Activated CD8-positive, alpha-beta T cell treated with anti-CD3 and anti-CD28 coated beads, Interleukin-2, amount 10 ng/mL, durations not matched to agents 7 days and 5 days (primary cell): Measurements from ENCODE around the gene CRIP2. TPM values are rescaled to one million over a fixed set of nuclear protein-coding genes. Genes with fewer than 3 reads are reported as not detected.
A peak's percentile ranks its signal among the peaks of the same experiment; 100 is the strongest.

Experiments used
- ATAC-seq: fragments of 150-1000 bp; cut with Tn5 transposase; one replicate; pipeline ENCODE4 v1.10.0; 2021; ENCODE audit warnings: moderate library complexity
- CTCF ChIA-PET: fragments of 350-600 bp; sonication (Branson Sonifier 250); formaldehyde crosslinking; loops from one replicate; lab custom pipeline; 2021; ENCODE audit warnings: antibody characterized with exemption; lab: Charles Lee
- POLR2A ChIA-PET: fragments of 350-600 bp; sonication (Branson Sonifier 250); formaldehyde crosslinking; loops from one replicate; lab custom pipeline; 2021; ENCODE audit warnings: antibody characterized with exemption; lab: Charles Lee
- DNase-seq: peaks from one replicate; pipeline ENCODE4 v3.0.0-alpha.2; 2020
- H3K27ac Mint-ChIP-seq: one replicate; pipeline ENCODE4 v1.8.0; 2021; ENCODE audit warnings: mild to moderate bottlenecking, mixed read lengths
- H3K27me3 Mint-ChIP-seq: one replicate; pipeline ENCODE4 v1.8.0; 2021; ENCODE audit warnings: low read depth, mixed read lengths
- H3K36me3 Mint-ChIP-seq: one replicate; pipeline ENCODE4 v1.8.0; 2021; ENCODE audit warnings: low read depth, mixed read lengths
- H3K4me1 Mint-ChIP-seq: one replicate; pipeline ENCODE4 v1.8.0; 2021; ENCODE audit warnings: low read depth, mixed read lengths
- H3K4me3 Mint-ChIP-seq: one replicate; pipeline ENCODE4 v1.8.0; 2021; ENCODE audit warnings: mild to moderate bottlenecking, mixed read lengths
- H3K9me3 Mint-ChIP-seq: one replicate; pipeline ENCODE4 v1.8.0; 2022; ENCODE audit warnings: mixed read lengths; ENCODE audit not compliant: insufficient read depth
- total RNA-seq, 2 experiments: library from RNA; stranded (reverse); gene quantifications; one replicate each; pipeline ENCODE4 v1.2.3, GENCODE V29; 2021

The CRIP2 gene
- total RNA-seq, 2 experiments from 2014 or later = 0.21 to 0.31 TPM

DNA sequence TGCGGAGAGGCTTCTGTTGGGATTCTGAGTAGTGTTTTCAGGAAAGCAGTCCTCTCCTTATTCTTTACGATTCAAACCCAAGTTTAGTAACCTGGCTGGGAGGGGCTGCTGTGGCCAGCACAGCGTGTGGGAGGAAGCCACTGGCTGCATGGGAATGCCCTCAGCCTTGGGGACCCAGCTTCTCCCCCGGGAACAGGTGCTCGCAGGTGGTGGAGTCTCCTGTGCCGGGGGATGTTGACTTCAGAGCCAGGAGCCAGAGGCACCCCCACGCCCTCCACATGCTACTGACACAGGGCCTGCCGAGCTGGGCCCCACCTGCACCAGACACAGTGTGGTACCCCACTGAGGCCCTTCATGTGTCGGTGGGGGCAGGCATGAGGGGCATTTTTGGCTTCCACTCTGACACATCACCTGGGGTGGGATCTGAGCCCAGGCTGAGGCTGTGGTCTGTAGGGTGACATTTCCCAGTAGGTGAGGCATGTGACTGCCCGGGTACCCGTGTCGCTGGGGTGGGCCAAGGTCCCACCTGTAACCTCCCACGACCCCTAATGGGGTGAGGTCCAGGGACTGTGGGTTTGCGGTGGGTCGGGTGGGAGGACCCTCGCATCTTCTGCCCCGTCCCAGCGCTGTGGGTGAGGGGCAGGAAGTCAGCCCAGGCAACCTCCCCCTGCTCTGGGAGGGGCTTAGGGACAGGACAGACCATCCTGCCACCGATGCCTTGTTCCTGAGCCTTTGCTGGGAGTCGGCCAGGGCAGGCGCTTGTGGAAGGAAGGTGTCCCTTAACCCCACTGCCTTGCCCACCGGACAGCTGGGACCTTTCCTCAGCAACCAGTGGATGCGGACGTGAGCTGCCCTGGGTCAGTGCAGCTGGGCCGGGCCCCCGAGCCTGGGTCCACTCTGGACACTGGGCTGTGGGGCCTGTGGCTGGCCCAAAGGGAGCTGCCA is 28.4 kb upstream of the CRIP2 start:
- Mint-ChIP-seq H3K4me1 (no peaks in the 10 kb centered on the region), H3K27ac (no peak overlapping the region), H3K27me3 (no peaks in the 10 kb centered on the region), H3K36me3 (peaks cover 18% of the 10 kb centered on the region), H3K9me3 (no peaks in the 10 kb centered on the region), H3K4me3 (no peak overlapping the region)
- CTCF ChIA-PET = no interaction called here
- POLR2A ChIA-PET = no interaction called here
- ATAC-seq (no peak), DNase-seq (no peak)

DNA sequence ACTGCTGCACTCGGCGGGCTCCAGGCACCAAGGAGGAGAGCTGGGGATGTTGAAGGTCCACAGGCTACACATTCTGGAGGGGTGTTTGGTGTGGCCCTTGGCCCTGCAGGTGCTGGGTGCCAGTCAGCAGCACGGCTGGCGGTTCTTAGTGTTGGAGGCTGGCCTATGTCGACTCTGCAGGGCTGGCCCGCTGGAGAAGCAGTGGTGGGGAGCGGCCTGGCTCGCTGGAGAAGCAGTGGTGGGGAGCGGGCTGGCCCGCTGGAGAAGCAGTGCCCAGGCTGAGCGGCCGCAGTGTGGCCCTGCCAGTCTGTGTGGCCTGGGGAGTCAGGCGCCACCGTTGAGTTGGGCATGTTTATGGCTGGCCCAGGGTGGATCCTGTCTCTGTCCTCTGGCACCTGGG is 27.6 kb upstream of the CRIP2 start:
- H3K27ac Mint-ChIP-seq = no peak overlapping the region
- DNase-seq (no peak), ATAC-seq (no peak)
- no peaks in the 10 kb centered on the region for H3K27me3 Mint-ChIP-seq
- CTCF ChIA-PET = no interaction called here
- POLR2A ChIA-PET = interaction anchor here (1.4 kb wide), 1 partner anchor 8 kb away, joined by 3 read pairs; no protein-coding TSS in a partner anchor
- no peak overlapping the region for H3K4me3 Mint-ChIP-seq
- H3K4me1 Mint-ChIP-seq = no peaks in the 10 kb centered on the region
- H3K36me3 Mint-ChIP-seq = peaks cover 17% of the 10 kb centered on the region
- H3K9me3 Mint-ChIP-seq = no peaks in the 10 kb centered on the region

DNA sequence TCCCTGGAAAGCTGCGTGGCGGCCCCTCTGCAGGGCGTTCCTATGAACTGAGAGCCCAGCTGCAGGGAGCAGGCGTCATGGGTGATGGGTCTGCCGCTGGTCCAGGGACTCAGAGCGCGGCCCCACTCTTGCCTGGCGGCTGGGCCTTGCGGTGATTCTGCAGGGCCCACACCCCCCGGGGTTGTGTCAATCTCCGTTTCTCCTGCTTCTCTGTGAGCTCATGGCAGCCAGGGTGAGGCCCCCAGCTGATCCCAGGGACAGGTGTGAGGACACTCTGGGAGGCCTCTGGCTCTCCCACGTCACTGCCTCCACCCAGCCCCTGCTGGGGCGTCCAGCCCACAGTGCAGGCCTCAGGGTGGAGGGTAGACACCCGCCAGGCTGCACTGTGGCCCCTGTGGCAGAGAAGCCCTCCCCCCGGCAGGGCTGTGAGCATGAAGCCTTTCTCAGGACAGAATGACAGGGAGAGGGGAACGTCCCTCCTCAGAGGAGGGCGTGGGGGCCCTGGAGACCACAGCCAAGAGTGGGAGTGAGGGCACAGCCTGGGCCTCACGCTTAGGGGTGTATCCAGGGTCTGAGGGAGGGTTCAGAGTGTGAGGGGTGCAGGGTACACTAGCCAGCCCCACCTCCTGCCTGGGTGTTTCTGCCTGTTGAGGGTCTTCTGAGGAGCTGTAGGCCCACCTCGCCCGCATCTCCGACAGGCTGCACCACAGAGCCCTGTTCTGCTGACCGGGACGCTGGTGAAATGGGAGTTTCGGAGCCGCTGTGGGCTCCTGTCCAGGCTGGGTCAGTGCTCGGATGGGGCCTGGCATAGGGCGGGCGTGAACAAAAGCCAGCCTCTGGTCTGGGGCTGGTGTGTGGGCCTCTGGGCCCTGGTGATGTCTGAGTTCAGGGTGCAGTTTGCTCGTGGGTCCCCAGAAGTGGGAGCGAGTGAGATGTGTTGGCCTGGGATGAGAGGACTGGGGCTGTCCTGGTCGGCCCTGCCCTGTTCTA is 26.7 kb upstream of the CRIP2 start:
- no peaks in the 10 kb centered on the region for H3K27me3 Mint-ChIP-seq
- H3K36me3 Mint-ChIP-seq = peaks cover 12% of the 10 kb centered on the region
- H3K4me1 Mint-ChIP-seq = no peaks in the 10 kb centered on the region
- no peak overlapping the region for H3K27ac Mint-ChIP-seq
- no peaks in the 10 kb centered on the region for H3K9me3 Mint-ChIP-seq
- DNase-seq (no peak), ATAC-seq (peak; percentile 8)
- CTCF ChIA-PET = interaction anchor here (0.9 to 1.9 kb wide), 6 partner anchors 27 to 80 kb away, joined by 3 to 15 read pairs (median 4); no protein-coding TSS in a partner anchor
- POLR2A ChIA-PET = interaction anchor here (1.4 kb wide), 1 partner anchor 9 kb away, joined by 3 read pairs; no protein-coding TSS in a partner anchor
- no peak overlapping the region for H3K4me3 Mint-ChIP-seq

GRCh38 chr14:105448706-105449111 is 25.9 kb upstream of the CRIP2 start:
- Mint-ChIP-seq H3K27me3 (no peaks in the 10 kb centered on the region), H3K27ac (no peak overlapping the region), H3K9me3 (no peaks in the 10 kb centered on the region), H3K4me3 (no peak overlapping the region), H3K4me1 (no peaks in the 10 kb centered on the region), H3K36me3 (peaks cover 7% of the 10 kb centered on the region)
- peak; percentile 63 for DNase-seq
- POLR2A ChIA-PET = interaction anchor here (1.4 kb wide), 1 partner anchor 10 kb away, joined by 3 read pairs; no protein-coding TSS in a partner anchor
- ATAC-seq = peak; percentile 90
- CTCF ChIA-PET = interaction anchor here (0.9 to 1.9 kb wide), 6 partner anchors 28 to 80 kb away, joined by 3 to 15 read pairs (median 4); no protein-coding TSS in a partner anchor

DNA sequence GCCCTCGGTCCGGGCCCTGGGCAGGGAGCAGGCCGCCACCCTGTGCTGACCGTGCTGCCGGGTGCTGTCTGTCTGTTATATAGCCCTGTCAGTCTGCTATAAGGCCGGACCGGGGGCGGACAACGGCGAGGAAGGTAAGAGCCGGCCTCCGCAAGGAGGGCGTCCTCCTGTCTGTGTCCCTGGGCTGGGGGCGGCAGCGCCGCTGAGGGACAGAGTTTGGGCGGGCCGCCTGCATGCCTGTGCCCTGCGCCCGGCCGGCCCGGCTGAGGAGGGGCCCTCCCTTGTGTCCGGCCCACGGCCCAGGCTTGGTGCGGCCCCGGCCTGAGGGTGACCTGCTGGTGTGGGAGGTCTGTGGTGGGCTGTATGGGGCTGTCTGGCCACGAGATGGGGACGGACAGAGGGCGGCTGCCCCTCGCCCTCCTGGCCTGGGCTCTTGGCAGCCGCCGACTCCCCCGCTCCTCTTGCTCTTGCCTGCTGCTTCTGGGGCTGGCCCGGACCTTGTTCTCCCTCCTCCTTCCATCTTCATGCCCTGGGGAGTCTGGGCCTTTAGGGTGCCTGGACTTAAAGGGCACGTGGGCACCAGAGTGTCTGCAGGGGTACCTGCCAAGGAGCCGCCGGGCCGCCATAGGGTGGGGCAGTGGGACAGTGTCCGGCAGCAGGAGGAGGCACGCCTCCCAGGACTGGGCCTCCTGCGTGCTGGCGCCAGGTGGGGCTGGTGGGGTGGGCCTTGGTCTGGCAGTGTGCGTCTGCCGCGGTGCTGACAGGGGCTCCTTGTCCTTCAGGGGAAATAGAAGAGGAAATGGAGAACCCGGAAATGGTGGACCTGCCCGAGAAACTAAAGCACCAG is 25.1 kb upstream of the CRIP2 start:
- Mint-ChIP-seq H3K27me3 (no peaks in the 10 kb centered on the region), H3K9me3 (no peaks in the 10 kb centered on the region), H3K36me3 (peaks cover 9% of the 10 kb centered on the region), H3K4me1 (no peaks in the 10 kb centered on the region), H3K4me3 (no peak overlapping the region), H3K27ac (no peak overlapping the region)
- ATAC-seq (no peak), DNase-seq (no peak)
- ChIA-PET POLR2A (no interaction called here), CTCF (no interaction called here)

DNA sequence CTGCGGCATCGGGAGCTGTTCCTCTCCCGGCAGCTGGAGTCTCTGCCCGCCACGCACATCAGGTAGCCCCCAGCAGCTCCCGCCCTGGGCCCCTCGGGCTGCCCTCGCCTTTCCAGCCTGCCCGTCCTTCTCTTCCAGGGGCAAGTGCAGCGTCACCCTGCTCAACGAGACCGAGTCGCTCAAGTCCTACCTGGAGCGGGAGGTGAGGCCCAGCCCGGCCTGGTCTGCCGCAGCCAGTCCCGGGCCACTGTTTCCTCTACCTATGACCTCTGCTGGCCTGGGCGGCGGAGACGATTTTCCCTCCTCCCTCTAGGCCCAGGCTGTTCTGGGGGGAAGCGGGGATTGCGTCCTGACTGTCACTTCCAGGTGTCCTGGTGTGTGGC is 24.5 kb upstream of the CRIP2 start:
- Mint-ChIP-seq H3K9me3 (no peaks in the 10 kb centered on the region), H3K27ac (no peak overlapping the region), H3K4me1 (no peaks in the 10 kb centered on the region), H3K27me3 (no peaks in the 10 kb centered on the region), H3K4me3 (no peak overlapping the region), H3K36me3 (peaks cover 9% of the 10 kb centered on the region)
- POLR2A ChIA-PET = no interaction called here
- CTCF ChIA-PET = no interaction called here
- ATAC-seq (no peak), DNase-seq (no peak)

DNA sequence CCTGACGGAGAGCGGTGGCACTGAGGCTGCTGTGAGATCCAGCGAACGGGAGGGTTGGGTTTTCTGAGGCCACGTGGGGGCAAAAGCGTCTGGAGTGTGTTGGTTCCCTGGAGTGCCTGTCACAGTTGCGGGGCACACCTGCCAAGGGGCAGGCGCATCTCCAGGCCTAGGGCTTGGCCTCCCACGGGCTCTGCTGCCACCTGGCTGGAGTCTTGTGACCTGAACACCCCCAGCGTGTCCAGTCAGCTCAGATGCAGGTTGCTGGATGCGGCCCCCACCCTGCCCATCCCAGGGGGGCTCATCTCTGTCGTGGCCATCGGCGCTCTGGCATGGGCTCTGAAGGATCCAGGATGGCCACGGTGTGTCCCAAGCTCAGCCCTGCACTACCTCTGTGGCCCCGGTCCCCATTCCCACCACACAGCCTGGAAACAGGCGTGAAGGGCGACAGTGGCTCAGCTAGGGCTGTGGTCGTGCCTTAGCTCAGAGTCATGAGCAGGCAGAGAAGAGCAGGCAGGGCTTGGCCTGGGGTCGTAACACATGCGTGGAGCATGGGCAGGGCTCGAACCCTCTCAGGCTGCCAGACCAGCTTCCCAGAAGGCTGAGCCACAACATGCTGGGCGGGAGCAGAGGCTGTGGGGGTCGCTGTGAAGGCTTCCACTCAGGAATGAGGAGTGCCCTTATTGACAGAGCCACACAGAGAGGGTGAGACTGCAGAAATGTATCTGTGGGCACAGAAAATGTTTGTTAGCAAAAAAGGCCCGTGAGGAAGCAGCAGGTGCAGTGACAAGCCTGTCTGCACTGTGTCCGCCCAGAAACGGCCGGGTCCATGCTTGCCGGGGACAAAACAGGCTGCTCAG is 23.5 kb upstream of the CRIP2 start:
- CTCF ChIA-PET = interaction anchor here (1.1 kb wide), 1 partner anchor 31 kb away, joined by 3 read pairs; no protein-coding TSS in a partner anchor
- ATAC-seq = no peak
- no peaks in the 10 kb centered on the region for H3K9me3 Mint-ChIP-seq

DNA sequence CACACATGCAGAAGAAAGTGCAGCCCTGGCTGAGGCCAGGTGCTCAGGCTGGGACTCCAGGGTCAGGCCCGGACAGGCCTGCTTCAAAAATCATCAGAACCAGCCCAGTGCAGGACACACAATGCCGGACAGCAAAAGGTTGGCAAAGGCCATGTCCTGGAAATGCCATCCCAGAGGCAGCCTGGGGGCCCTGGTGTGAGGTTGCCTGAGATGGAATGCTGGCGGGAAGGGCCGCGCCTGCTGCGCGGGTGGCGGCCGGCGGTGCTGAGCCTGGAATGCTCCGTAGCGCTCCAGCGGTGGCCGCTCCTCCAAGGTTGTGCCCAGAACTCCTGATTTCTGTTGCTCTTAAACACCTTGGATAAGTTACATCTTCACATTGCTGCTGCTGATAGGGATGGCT is 21.7 kb upstream of the CRIP2 start:
- no peaks in the 10 kb centered on the region for H3K27me3 Mint-ChIP-seq
- H3K27ac Mint-ChIP-seq = no peak overlapping the region
- no peaks in the 10 kb centered on the region for H3K9me3 Mint-ChIP-seq
- POLR2A ChIA-PET = interaction anchor here (0.6 kb wide), 1 partner anchor 15 kb away, joined by 3 read pairs; no protein-coding TSS in a partner anchor
- H3K36me3 Mint-ChIP-seq = peaks cover 13% of the 10 kb centered on the region
- DNase-seq = no peak
- H3K4me1 Mint-ChIP-seq = no peaks in the 10 kb centered on the region
- H3K4me3 Mint-ChIP-seq = no peak overlapping the region
- CTCF ChIA-PET = interaction anchor here (1.9 kb wide), 1 partner anchor 37 kb away, joined by 4 read pairs; no protein-coding TSS in a partner anchor
- no peak for ATAC-seq

More for the DNA sequence above, 23.5 kb upstream of the CRIP2 start:
- DNase-seq = no peak
- POLR2A ChIA-PET = no interaction called here
- no peaks in the 10 kb centered on the region for H3K4me1 Mint-ChIP-seq
- H3K4me3 Mint-ChIP-seq = no peak overlapping the region
- H3K36me3 Mint-ChIP-seq = peaks cover 13% of the 10 kb centered on the region
- no peaks in the 10 kb centered on the region for H3K27me3 Mint-ChIP-seq
- H3K27ac Mint-ChIP-seq = no peak overlapping the region

DNA sequence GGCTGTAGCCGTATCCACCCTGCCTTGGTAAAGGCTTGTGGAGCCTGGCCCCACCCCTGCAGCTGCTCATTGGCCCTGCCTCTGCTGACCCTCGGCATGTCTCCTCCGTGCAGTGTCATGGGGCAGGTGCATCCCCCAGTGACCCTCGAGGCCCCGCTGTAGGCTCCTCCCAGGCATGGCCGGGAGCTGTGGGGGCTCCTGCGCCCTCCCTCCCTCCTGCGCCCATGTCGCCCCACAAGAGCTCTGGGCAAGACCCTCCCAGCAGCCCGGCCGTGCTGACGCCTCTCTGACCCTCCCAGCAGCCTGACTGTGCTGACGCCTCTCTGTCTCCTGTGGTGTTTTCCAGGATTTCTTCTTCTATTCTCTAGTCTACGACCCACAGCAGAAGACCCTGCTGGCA is 20.8 kb upstream of the CRIP2 start:
- ATAC-seq (no peak), DNase-seq (no peak)
- no peaks in the 10 kb centered on the region for H3K27me3 Mint-ChIP-seq
- no peaks in the 10 kb centered on the region for H3K4me1 Mint-ChIP-seq
- H3K9me3 Mint-ChIP-seq = no peaks in the 10 kb centered on the region
- H3K4me3 Mint-ChIP-seq = no peak overlapping the region
- H3K27ac Mint-ChIP-seq = no peak overlapping the region
- ChIA-PET CTCF (interaction anchor here (1.9 kb wide), 1 partner anchor 36 kb away, joined by 4 read pairs; no protein-coding TSS in a partner anchor), POLR2A (no interaction called here)
- peaks cover 13% of the 10 kb centered on the region for H3K36me3 Mint-ChIP-seq

GRCh38 chr14:105455086-105455640 is 19.5 kb upstream of the CRIP2 start:
- Mint-ChIP-seq H3K27ac (no peak overlapping the region), H3K4me3 (no peak overlapping the region), H3K9me3 (no peaks in the 10 kb centered on the region), H3K4me1 (no peaks in the 10 kb centered on the region), H3K36me3 (peaks cover 12% of the 10 kb centered on the region), H3K27me3 (no peaks in the 10 kb centered on the region)
- ATAC-seq (no peak), DNase-seq (no peak)
- ChIA-PET CTCF (no interaction called here), POLR2A (interaction anchor here (0.6 kb wide), 1 partner anchor 134 kb away, joined by 3 read pairs; no protein-coding TSS in a partner anchor)
